GM19397 (cell line): Measurements from ENCODE around the gene OR2S2.

ENCODE experiments used
- ATAC-seq: cut with Tn5 transposase; IDR thresholded peaks from one replicate; pipeline ENCODE4 v1.9.1; 2021; ENCODE audit warnings: mild to moderate bottlenecking, moderate library complexity; ENCODE audit not compliant: unreplicated experiment

The OR2S2 gene

DNA sequence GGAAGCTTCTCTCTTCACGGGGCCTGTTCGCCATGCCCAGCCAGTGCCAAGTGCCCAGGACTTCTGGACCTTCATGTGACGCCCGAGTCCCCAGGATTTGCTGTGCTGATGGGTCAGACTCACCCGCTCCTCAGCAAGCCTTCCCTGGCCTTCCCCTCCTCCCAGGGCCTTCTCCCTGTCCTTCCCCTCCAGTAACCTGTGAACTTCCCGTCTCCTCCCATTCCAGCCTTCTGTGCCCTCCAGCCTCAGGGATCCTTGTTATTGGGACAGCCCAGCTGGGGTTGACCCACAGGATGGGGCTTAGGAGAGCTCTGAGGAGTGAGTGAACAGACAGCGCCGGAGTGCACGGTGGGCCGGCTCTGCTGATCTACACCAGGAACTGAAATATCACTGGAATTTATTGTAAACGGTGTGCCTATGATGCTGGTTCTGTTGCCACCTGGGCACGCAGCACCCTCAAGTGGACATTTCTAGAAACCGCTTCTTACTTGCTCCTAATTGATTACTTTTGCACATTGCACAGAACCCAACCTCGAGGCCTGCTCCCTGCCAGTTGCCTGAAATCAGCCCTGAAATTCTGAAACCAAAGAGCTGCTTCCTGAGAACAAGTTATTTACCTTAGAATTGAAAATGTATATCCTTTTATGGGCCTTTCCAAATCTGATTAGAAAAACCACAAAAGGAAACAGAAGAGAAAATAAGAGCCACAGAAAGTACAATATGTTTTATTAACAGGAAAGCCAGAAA, 47.2 kb downstream of the OR2S2 start:
- ATAC-seq: no peak

DNA sequence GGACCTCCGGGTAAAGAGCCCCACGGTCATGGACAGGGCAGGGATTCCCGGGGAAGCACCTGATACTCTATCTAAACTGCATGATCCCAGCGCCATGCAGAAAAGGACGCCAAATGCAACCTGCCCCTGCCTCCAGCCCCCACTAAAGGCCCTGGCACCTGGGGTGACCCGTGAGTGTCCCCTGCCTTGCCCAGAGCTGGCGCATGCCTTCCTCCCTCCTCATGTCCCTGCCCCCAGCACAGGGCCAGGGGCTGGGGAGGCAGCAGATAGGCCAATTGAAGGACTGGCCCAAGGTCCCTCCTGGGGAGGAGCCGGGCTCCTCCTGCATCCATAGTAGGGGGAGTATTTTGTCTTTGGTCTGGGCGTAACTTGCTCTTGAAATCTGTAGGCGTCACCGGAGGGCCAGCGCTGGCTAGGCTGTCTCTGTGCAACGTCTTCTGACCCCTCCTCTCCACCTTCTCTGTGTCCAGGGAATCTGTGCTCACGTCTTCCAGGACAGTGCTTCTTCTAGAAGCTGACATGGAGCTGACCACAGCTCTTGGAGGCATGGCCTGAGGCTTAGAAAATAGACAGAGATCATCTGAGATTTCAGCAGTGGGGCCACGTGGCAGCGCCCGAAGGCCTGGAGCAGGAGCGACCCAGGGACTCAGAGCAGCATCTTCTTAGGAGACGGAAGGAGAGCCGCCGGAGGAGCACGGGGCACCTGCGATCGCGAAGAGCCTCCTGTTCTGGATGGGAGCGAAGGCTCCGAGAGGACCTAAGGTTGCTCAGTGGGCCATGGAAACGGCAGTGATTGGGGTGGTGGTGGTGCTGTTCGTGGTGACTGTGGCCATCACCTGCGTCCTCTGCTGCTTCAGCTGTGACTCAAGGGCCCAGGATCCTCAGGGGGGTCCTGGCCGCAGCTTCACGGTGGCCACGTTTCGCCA, 48.0 kb downstream of the OR2S2 start:
- ATAC-seq: no peak

DNA sequence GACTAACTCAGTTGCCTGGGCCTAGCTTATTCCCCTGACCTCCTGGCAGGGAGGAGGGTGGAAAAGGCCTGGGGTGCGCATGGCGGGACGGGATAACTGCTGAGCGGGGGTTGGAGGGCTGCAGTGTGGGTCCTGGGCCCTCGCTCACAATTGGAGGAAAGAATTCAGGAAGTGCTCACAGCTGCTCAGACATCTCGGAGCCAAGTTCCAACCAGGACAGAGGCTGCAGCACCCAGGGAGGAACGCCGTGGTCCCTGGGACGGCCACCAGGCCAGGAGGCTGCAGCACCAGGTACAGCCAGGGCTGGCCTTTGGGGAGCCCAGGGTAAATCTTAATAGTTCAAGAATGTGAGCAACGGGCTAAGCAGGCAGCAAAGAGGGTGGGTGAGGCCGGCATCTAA, 48.7 kb downstream of the OR2S2 start, which contains the start of gene SPAAR:
SPAAR (plus strand) TSS at position 217 of the 400 bp plus-strand sequence. CDS start 974 bp downstream, outside the sequence.
- no peak for ATAC-seq

DNA sequence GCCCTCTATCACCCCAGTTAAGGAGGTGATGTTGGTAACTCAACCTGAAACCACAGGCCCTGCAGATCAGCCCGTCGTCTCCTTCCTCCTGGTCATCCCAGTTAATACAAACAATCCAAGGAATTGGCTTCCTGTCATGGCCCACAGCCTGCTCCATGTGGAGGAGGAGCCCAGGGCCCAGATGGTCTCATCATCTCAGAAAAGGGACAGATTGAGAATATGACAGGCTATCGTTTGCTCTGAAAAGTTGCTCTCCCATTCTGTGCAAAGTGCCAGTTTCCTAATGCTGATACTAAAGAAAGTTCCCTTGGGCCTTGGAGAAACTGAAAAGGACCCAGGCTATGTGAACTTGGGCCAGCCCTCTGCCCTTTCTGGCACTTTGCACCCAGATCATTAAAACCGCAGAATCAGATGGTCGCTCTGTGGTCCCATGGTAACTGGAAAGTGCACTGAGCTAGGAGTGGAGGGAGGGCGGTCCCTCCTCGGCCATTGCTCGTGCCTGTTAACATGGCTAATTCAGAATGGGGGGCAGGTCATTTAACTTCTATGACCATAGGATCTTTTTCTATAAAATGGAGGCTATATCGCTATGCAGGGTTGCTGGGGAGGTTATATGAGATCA, 49.3 kb downstream of the OR2S2 start:
- no peak for ATAC-seq

DNA sequence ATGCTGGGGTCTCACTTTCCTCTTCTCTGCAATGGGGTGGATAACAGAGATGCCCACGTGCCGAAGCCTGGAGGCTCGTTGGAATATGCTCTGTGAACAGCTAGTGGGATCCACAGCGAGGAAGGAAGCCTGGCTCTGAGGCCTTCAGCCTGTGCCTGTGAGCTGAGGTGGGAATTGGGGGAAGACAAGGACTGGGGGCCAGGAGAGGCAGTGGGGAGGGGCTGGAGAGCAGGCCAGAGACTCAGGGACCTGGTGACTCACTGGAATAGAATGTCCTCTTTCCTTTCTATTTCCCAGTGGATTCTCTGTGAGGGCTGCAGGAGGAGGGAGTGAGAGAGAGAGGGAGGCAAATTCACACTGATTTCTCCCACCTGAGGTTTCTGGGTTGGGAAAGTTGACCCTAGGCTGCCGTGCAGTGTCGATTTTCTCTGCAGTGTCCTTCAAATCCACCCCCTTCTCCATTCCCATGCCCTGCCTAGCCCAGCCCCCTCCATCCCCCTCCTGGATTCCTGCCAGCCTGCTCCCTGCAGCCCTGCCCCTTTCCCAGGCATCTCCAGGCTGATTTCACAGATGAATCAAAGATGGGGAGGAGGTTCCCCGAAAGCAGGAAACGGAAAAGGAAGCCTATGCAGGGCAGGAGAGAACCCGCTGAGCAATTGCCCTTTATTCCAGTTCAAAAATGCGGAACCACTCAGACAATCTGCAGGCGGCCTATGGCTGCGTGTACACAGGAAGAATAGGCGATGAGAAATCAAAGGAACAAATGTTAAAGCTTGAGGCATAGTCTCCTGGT, 50.0 kb downstream of the OR2S2 start:
- no peak for ATAC-seq
